T-cell (primary cell): ENCODE results near the gene FAT2. TPM values are rescaled to one million over a fixed set of nuclear protein-coding genes. Genes with fewer than 3 reads are reported as not detected.

Source experiments
- ATAC-seq, 4 experiments: fragments of 200-7000 bp in 3 of 4; fragments of 150-1000 bp in 1 of 4; cut with Tn5 transposase; replicated peaks in 1 of 4; 1 replicate in 3 of 4; 2 replicates in 1 of 4; pipeline ENCODE4 v1.10.0; 2021; ENCODE audit warnings: moderate library complexity in 3 of 4, mild to moderate bottlenecking in 2 of 4, moderate number of reproducible peaks in 1 of 4
- CTCF ChIA-PET, 2 donors: fragments of 300-600 bp; sonication (Branson Sonifier 250); formaldehyde crosslinking; loops; one replicate each; lab custom pipeline; 2022; ENCODE audit warnings: antibody characterized with exemption in 2 of 2; lab: Charles Lee
- POLR2A ChIA-PET, 2 donors: fragments of 300-600 bp; sonication (Branson Sonifier 250); formaldehyde crosslinking; loops; one replicate each; lab custom pipeline; 2022; ENCODE audit warnings: antibody characterized with exemption in 2 of 2; lab: Charles Lee
- DNase-seq, 35 experiments: peaks; one replicate each; pipeline versions ENCODE4 v3.0.0 to v3.0.0-alpha.2; 2013 to 2023
- H3K27ac ChIP-seq: one replicate; pipeline ENCODE4 v1.5.1; 2013; ENCODE audit warnings: low read length
- H3K27me3 ChIP-seq, 2 experiments: replicated peaks in 1 of 2; 1 replicate in 1 of 2; 2 replicates in 1 of 2; pipeline versions ENCODE4 v1.6.1 to v1.7.0; 2013; ENCODE audit warnings: low read length in 1 of 2, mixed read lengths in 1 of 2; ENCODE audit not compliant: control insufficient read depth in 2 of 2, insufficient read depth in 2 of 2; ENCODE audit errors: extremely low read depth in 1 of 2
- H3K36me3 ChIP-seq, 2 donors: 1 replicate in 1 of 2; 2 replicates in 1 of 2; pipeline versions ENCODE4 v1.6.1 to v1.7.0; 2013; ENCODE audit warnings: low read length in 1 of 2; ENCODE audit not compliant: control insufficient read depth in 2 of 2, insufficient read depth in 1 of 2; ENCODE audit errors: extremely low read depth in 1 of 2
- H3K4me1 ChIP-seq, 2 experiments: 1 replicate in 1 of 2; 2 replicates in 1 of 2; pipeline versions ENCODE4 v1.6.1 to v1.7.0; 2013; ENCODE audit warnings: low read length in 2 of 2, mixed read lengths in 1 of 2; ENCODE audit not compliant: insufficient read depth in 2 of 2, control insufficient read depth in 1 of 2; ENCODE audit errors: extremely low read depth in 1 of 2
- H3K4me3 ChIP-seq, 2 donors: 1 replicate in 1 of 2; 2 replicates in 1 of 2; pipeline versions ENCODE4 v1.5.1 to v1.7.0; 2013; ENCODE audit warnings: mild to moderate bottlenecking in 2 of 2, low read length in 1 of 2, moderate library complexity in 1 of 2; ENCODE audit not compliant: control insufficient read depth in 1 of 2; ENCODE audit errors: extremely low read depth in 1 of 2
- H3K9me3 ChIP-seq: 2 replicates; pipeline ENCODE4 v1.7.0; 2013
- H3K27ac Mint-ChIP-seq, 2 donors: one replicate each; pipeline ENCODE4 v1.8.0; 2020 to 2021; ENCODE audit warnings: mild to moderate bottlenecking in 2 of 2, mixed read lengths in 2 of 2
- H3K27me3 Mint-ChIP-seq, 2 donors: one replicate each; pipeline ENCODE4 v1.8.0; 2021 to 2022; ENCODE audit warnings: mixed read lengths in 2 of 2
- H3K36me3 Mint-ChIP-seq: one replicate; pipeline ENCODE4 v1.8.0; 2021; ENCODE audit warnings: mixed read lengths
- H3K4me1 Mint-ChIP-seq, 3 donors: one replicate each; pipeline ENCODE4 v1.8.0; 2020 to 2022; ENCODE audit warnings: mixed read lengths in 3 of 3, mild to moderate bottlenecking in 1 of 3
- H3K4me3 Mint-ChIP-seq, 3 donors: one replicate each; pipeline ENCODE4 v1.8.0; 2020 to 2022; ENCODE audit warnings: mild to moderate bottlenecking in 3 of 3, mixed read lengths in 3 of 3, moderate library complexity in 3 of 3
- H3K9me3 Mint-ChIP-seq, 3 donors: one replicate each; pipeline ENCODE4 v1.8.0; 2020 to 2022; ENCODE audit warnings: mixed read lengths in 3 of 3
- WGBS: methylation state at CpG from one replicate; pipeline ENCODE4 v1.1.5; 2013; ENCODE audit warnings: missing lambda C conversion rate; ENCODE audit not compliant: insufficient coverage; 5-methylcytosine and 5-hydroxymethylcytosine counted together
- total RNA-seq, 35 experiments: library from RNA in 6 of 35; stranded (reverse) in 6 of 35; fragments of 120-200 nt in 1 of 35; gene quantifications; one replicate each; pipeline versions ENCODE4 v1.2.1 to v1.2.4 and lab custom pipeline; 2013 to 2026

FAT2 gene
- total RNA-seq, 5 donors from 2014 or later (not counting 1 experiment from before 2014, with no cell fraction given), result not detected

- Histone ChIP-seq H3K27me3 (peaks cover 0 to 6% of the 10 kb centered on the region in 2 experiments), H3K4me1 (peaks cover 8 to 9% of the 10 kb centered on the region in 2 experiments), H3K36me3 (no peaks in the 10 kb centered on the region), H3K4me3 (no peak overlapping the region), H3K9me3 (no peaks in the 10 kb centered on the region), H3K27ac (no peak overlapping the region)
- 14% methylated on average over 3 of the region's 5 CpGs for WGBS
- DNase-seq, result peak in 8 of 35 experiments; percentile 3 to 28 (median 7)
- Mint-ChIP-seq H3K27ac (peak overlapping the region in 1 of 2 donors; percentile 32), H3K9me3 (no peaks in the 10 kb centered on the region), H3K4me3 (peak overlapping the region in 1 of 3 donors; percentile 49), H3K27me3 (no peaks in the 10 kb centered on the region), H3K36me3 (no peaks in the 10 kb centered on the region), H3K4me1 (peaks cover 5 to 20% (median 18%) of the 10 kb centered on the region in 3 donors)
- ChIA-PET POLR2A (no interaction called here), CTCF (no interaction called here)
- peak in 3 of 4 experiments; percentile 16 to 76 (median 49) for ATAC-seq
Measured at GRCh38 chr5:151577566-151577965, 13.6 kb downstream of the FAT2 start.

GRCh38 chr5:151574444-151574996, 16.6 kb downstream of the FAT2 start:
- 83% methylated on average over 1 of the region's 1 CpG for WGBS

DNA sequence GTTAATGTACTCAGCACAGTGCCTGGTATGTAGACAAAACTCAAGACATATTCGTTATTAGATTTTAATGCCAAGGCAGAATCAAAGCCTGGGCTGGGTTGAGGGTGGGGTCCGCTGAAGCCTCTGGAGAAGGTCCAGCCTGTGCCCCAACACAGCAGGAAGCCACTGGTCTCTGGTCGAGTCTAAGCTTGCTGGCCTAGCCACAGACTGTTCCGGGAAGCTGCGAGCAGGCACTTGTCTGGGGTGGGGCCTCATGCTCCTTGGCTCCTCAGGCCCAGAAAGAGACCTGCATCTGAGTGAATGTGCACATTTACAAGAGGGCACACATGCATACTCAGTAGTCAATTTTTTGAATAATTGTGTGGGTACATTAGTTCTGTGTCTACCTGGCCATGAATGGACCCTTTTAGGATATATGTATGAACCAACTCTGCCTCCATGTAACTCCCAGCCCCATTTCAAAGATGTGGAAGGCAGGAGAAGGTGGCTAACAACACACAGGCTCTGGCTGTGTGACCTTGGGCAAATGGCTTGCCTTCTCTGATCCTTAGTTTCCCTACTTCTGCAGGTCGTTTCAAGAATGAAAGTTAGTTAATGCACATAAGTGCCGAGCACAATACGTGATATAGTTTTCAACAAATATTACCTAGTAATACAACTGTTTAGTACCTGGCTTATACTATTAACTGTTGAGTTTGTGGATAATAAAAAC, 18.3 kb downstream of the FAT2 start:
- ChIA-PET CTCF (interaction anchor here in 1 of 2 donors (0.5 kb wide), 1 partner anchor 18 kb away, joined by 3 read pairs; no protein-coding TSS in a partner anchor), POLR2A (no interaction called here)
- Mint-ChIP-seq H3K27me3 (no peaks in the 10 kb centered on the region), H3K27ac (no peak overlapping the region), H3K4me1 (peaks cover 5 to 11% (median 11%) of the 10 kb centered on the region in 3 donors), H3K4me3 (no peak overlapping the region), H3K36me3 (no peaks in the 10 kb centered on the region), H3K9me3 (no peaks in the 10 kb centered on the region)
- Histone ChIP-seq H3K27ac (no peak overlapping the region), H3K4me3 (no peak overlapping the region), H3K9me3 (no peaks in the 10 kb centered on the region), H3K4me1 (peaks cover 4 to 7% of the 10 kb centered on the region in 2 experiments), H3K36me3 (no peaks in the 10 kb centered on the region), H3K27me3 (peaks cover 0 to 10% of the 10 kb centered on the region in 2 experiments)
- 57% methylated on average over 6 of the region's 8 CpGs for WGBS
- ATAC-seq, result no peak
- DNase-seq, result no peak

More at GRCh38 chr5:151574444-151574996, 16.6 kb downstream of the FAT2 start:
- H3K9me3 ChIP-seq, result no peaks in the 10 kb centered on the region
- Mint-ChIP-seq H3K36me3 (no peaks in the 10 kb centered on the region), H3K27ac (no peak overlapping the region), H3K4me3 (no peak overlapping the region), H3K4me1 (peaks cover 5 to 20% (median 18%) of the 10 kb centered on the region in 3 donors), H3K27me3 (no peaks in the 10 kb centered on the region), H3K9me3 (no peaks in the 10 kb centered on the region)
- DNase-seq, result no peak
- peaks cover 0 to 7% of the 10 kb centered on the region in 2 experiments for H3K27me3 ChIP-seq
- no peak for ATAC-seq
- H3K36me3 ChIP-seq, result no peaks in the 10 kb centered on the region
- ChIA-PET CTCF (no interaction called here), POLR2A (no interaction called here)
- H3K4me3 ChIP-seq, result no peak overlapping the region
- no peak overlapping the region for H3K27ac ChIP-seq
- H3K4me1 ChIP-seq, result peaks cover 8 to 9% of the 10 kb centered on the region in 2 experiments

DNA sequence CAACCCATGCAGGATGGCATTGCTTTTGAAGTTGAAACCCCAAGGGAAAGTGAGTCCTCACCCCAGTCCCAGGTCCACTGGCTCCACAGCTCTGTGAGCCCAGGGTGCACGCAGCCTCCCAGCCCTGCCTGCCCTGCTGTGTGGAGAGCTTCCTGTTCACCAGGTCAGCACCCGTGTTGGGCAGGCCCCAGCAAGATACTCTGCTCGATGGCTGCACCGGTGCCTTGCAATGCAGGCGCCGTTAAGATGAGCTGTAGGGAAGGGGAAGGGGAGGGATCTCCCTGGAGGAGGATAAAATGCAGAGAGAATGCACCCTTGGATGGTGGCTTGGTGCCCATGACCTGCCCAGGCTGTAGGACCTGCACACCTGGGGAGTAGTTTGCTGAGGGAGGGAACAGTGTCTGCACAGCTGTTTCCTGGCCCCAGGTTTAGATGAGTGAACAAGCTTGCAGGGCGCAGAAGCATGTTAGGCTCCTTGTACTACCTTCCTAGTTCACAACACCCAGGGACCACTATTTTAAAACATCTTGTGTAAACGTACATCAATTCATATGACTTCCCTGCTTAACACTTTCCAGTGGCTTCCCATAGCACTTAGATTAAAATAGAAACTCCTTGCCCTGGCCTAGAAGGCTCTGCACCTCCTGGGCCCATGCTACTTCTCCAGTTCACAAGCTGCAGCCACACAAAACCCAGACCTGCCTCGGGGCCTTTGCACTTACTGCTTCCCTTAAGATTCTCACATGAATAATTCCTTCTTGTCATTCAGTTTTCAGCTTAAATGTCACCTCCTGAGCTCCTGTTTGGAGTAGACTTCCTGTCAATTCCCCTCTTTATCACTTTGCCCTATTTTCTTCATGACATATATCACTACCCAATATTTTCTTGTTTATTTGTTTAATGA, 19.6 kb downstream of the FAT2 start:
- no peaks in the 10 kb centered on the region for H3K9me3 ChIP-seq
- CTCF ChIA-PET, result interaction anchor here in 1 of 2 donors (0.5 kb wide), 1 partner anchor 9 kb away, joined by 4 read pairs; no protein-coding TSS in a partner anchor
- Mint-ChIP-seq H3K4me1 (peaks cover 0 to 2% (median 0%) of the 10 kb centered on the region in 3 donors), H3K27ac (no peak overlapping the region), H3K27me3 (peaks cover 0 to 5% of the 10 kb centered on the region in 2 donors), H3K4me3 (no peak overlapping the region), H3K9me3 (no peaks in the 10 kb centered on the region), H3K36me3 (no peaks in the 10 kb centered on the region)
- 75% methylated on average over 9 of the region's 9 CpGs for WGBS
- H3K27me3 ChIP-seq, result peaks cover 0 to 10% of the 10 kb centered on the region in 2 experiments
- H3K36me3 ChIP-seq, result no peaks in the 10 kb centered on the region
- H3K27ac ChIP-seq, result no peak overlapping the region
- H3K4me3 ChIP-seq, result no peak overlapping the region
- ATAC-seq (no peak), DNase-seq (no peak)
- H3K4me1 ChIP-seq, result no peaks in the 10 kb centered on the region
- POLR2A ChIA-PET, result no interaction called here

- CTCF ChIA-PET, result interaction anchor here in 1 of 2 donors (0.5 kb wide), 1 partner anchor 8 kb away, joined by 4 read pairs; no protein-coding TSS in a partner anchor
- H3K4me3 Mint-ChIP-seq, result no peak overlapping the region
Measured at GRCh38 chr5:151570512-151571269, 20.4 kb downstream of the FAT2 start.

More at GRCh38 chr5:151570512-151571269, 20.4 kb downstream of the FAT2 start:
- H3K36me3 Mint-ChIP-seq, result no peaks in the 10 kb centered on the region
- H3K27me3 Mint-ChIP-seq, result peaks cover 0 to 5% of the 10 kb centered on the region in 2 donors
- Histone ChIP-seq H3K4me3 (no peak overlapping the region), H3K36me3 (no peaks in the 10 kb centered on the region), H3K27ac (no peak overlapping the region), H3K27me3 (peaks cover 0 to 13% of the 10 kb centered on the region in 2 experiments), H3K9me3 (no peaks in the 10 kb centered on the region), H3K4me1 (no peaks in the 10 kb centered on the region)
- H3K27ac Mint-ChIP-seq, result no peak overlapping the region
- ATAC-seq (no peak), DNase-seq (no peak)
- H3K9me3 Mint-ChIP-seq, result no peaks in the 10 kb centered on the region
- no peaks in the 10 kb centered on the region for H3K4me1 Mint-ChIP-seq
- WGBS, result 91% methylated on average over 6 of the region's 12 CpGs
- POLR2A ChIA-PET, result no interaction called here
